H1 (cell line): ENCODE measurements around the gene TIAM2.

ENCODE experiments used
- CTCF ChIP-seq, 3 experiments: IDR thresholded peaks; 1 replicate in 2 of 3; 2 replicates in 1 of 3; pipeline versions ENCODE4 v1.5.1 to v1.6.1; 2011; ENCODE audit warnings: low read length in 3 of 3, mild to moderate bottlenecking in 3 of 3, inconsistent platforms in 2 of 3, low read depth in 1 of 3, moderate library complexity in 1 of 3; ENCODE audit not compliant: insufficient read depth in 1 of 3; ENCODE audit errors: control extremely low read depth in 1 of 3
- EZH2 ChIP-seq: fragments of 200-600 bp; sonication (generic); IDR thresholded peaks from 2 replicates; pipeline ENCODE4 v1.7.1; 2012; ENCODE audit warnings: low read depth, mild to moderate bottlenecking, moderate library complexity, low read length, inconsistent platforms; ENCODE audit not compliant: severe bottlenecking
- MAX ChIP-seq: IDR thresholded peaks from 2 replicates; pipeline ENCODE4 v1.6.1; 2012; ENCODE audit warnings: inconsistent platforms
- NRF1 ChIP-seq: IDR thresholded peaks from 2 replicates; pipeline ENCODE4 v1.6.1; 2011; ENCODE audit warnings: mild to moderate bottlenecking, low read depth, low read length, improper control_type of control experiment
- POLR2A ChIP-seq, 2 experiments: IDR thresholded peaks; 1 replicate in 1 of 2; 2 replicates in 1 of 2; pipeline ENCODE4 v1.6.1; 2011; ENCODE audit warnings: low read depth in 2 of 2, low read length in 2 of 2, mild to moderate bottlenecking in 2 of 2; ENCODE audit errors: control extremely low read depth in 1 of 2
- POLR2AphosphoS5 ChIP-seq: IDR thresholded peaks from 2 replicates; pipeline ENCODE4 v1.6.1; 2011; ENCODE audit warnings: low read depth, low read length
- RFX5 ChIP-seq: IDR thresholded peaks from 2 replicates; pipeline ENCODE4 v1.6.1; 2011; ENCODE audit warnings: low read depth, low read length, improper control_type of control experiment, borderline replicate concordance
- RXRA ChIP-seq: IDR thresholded peaks from 2 replicates; pipeline ENCODE4 v1.6.1; 2011; ENCODE audit warnings: low read depth, mild to moderate bottlenecking, low read length, moderate library complexity; ENCODE audit not compliant: insufficient read depth
- TAF1 ChIP-seq: IDR thresholded peaks from 2 replicates; pipeline ENCODE4 v1.6.1; 2011; ENCODE audit warnings: mild to moderate bottlenecking, low read depth, low read length
- YY1 ChIP-seq: IDR thresholded peaks from 2 replicates; pipeline ENCODE4 v1.6.1; 2011; ENCODE audit warnings: low read depth, mild to moderate bottlenecking, low read length
- ZNF274 ChIP-seq: IDR thresholded peaks from 2 replicates; pipeline ENCODE4 v1.7.0; 2012; ENCODE audit warnings: low read length, borderline replicate concordance; ENCODE audit errors: extremely low read depth

- TF ChIP-seq RFX5 = no peak
- no peak for TF ChIP-seq EZH2
- no peak for TF ChIP-seq MAX
- TF ChIP-seq POLR2AphosphoS5 = no peak
- TF ChIP-seq CTCF (IDR thresholded peaks at IDR 0.05; ENCODE audit: control extremely low read depth in 1 of 3, insufficient read depth in 1 of 3, low read depth in 1 of 3, low read length in 3 of 3) = no peak
- no peak for TF ChIP-seq YY1
- no peak for TF ChIP-seq ZNF274
- TF ChIP-seq NRF1 = no peak
- no peak for TF ChIP-seq TAF1
- TF ChIP-seq RXRA = no peak
- no peak for TF ChIP-seq POLR2A (IDR thresholded peaks at IDR 0.05; ENCODE audit: control extremely low read depth in 1 of 2, low read depth in 2 of 2, low read length in 2 of 2)
Observed at GRCh38 chr6:155040901-155041650, 46.0 kb downstream of the TIAM2 start.
